HG02884 (cell line): ENCODE results near the gene LCN12.

ENCODE experiments used
- ATAC-seq: cut with Tn5 transposase; IDR thresholded peaks from one replicate; pipeline ENCODE4 v1.9.1; 2021; ENCODE audit warnings: mild to moderate bottlenecking, moderate library complexity; ENCODE audit not compliant: unreplicated experiment

Gene LCN12

DNA sequence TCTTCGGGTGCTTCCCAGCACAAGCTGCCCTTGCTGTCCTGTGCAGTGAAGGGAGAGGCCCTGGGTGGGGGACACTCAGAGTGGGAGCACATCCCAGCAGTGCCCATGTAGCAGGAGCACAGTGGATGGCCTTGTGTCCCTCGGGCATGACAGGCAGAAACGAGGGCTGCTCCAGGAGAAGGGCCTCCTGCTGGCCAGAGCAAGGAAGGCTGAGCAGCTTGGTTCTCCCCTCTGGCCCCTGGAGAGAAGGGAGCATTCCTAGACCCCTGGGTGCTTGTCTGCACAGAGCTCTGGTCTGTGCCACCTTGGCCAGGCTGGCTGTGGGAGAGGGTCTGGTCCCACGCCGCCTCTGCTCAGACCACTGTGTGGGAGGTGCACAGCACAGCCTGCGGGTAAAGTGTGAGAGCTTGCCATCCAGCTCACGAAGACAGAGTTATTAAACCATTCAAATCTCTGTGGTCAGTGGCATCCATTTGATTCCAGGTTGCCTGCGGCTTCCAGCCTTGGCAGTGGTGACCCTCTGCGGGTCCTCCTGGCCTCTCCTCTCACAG is 25.8 kb upstream of the LCN12 start:
- ATAC-seq = no peak

- no peak for ATAC-seq
These were observed 25.3 kb upstream of the LCN12 start for GRCh38 chr9:136926749-136927148.

- no peak for ATAC-seq
These were observed 24.5 kb upstream of the LCN12 start for GRCh38 chr9:136927343-136928271.

- no peak for ATAC-seq
These were observed 23.5 kb upstream of the LCN12 start for GRCh38 chr9:136928591-136928990.

GRCh38 chr9:136930014-136930413 is 22.1 kb upstream of the LCN12 start:
- ATAC-seq = no peak

GRCh38 chr9:136931611-136932130 is 20.4 kb upstream of the LCN12 start:
- no peak for ATAC-seq

GRCh38 chr9:136934277-136934676 is 17.8 kb upstream of the LCN12 start:
- ATAC-seq = no peak

DNA sequence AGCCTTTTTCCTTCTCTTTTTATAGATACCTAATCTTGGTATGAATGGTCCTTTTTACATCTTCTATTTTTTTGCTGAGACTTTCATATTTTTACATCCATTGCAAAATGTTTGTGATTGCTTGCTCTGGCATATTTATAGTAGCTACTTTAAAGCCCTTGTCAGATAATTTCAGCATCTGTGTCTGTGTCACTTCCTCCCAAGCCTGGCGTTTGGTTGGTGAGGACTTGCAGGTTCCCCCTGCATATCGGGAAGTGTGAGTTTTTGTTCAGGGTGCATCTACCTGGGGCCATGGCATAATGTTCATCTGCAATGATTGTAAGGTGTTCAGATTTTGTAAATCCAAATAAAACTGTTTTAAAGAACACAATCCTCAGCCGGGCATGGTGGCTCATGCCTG is 16.4 kb upstream of the LCN12 start:
- ATAC-seq = no peak

DNA sequence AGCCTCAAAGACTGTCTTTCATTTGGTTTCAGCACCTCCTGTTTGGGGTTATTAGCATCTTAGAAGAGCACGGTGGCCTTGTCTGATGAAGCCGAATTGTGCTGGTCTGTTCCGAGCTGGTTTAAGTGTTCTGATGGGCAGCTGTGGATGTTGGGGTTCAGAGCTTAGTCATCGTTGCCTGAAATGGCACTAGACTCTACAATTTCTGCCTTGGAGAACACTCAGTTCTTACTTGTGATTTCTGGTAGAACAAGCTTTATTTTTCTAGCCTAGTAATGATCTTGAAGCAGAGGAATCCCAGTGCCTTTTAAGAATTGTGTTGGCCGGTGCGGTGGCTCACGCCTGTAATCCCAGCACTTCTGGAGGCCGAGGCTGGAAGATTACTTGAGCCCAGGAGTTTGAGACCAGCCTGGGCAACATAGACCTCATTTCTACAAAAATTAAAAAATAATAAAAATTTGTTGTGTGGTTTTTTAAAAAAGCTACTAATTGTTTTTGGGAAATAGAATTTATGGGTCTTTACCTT is 15.4 kb upstream of the LCN12 start:
- no peak for ATAC-seq

DNA sequence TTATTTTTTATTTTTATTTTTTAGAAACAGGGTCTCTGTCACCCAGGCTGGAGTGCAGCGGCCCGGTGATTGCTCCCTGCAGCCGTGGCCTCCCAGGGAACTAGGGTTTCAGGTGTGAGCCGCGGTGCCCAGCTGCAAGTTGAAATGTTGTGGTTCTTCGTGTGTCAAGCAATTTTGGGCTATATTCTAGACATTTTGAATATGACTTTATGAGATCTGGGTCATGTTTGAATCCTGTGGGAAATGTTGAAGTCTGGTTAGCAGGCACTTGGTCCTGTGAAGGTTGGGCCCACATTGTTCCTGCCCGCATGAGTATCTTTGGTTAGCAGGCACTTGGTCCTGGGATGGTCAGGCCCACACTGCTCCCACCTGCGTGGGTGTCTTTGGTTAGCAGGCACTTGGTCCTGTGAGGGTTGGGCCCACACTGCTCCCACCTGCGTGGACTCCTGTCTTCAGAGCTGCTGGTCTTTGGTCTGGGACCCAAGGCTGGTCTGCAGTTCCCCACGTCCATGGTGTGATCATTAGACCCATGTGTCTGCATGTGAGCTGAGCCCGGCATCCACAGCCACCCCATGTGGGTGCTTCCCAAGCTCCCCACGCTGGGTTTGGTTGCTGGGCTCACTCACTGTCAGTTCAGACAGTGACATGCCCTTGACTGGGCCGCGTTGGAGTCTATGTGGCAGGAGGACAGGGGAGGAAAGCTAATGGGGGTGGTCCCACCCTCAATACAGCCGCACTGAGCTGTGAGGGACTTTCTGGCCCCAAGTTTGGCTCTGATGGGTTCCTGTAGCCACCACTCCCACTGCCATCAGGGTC is 14.7 kb upstream of the LCN12 start:
- no peak for ATAC-seq

- ATAC-seq = no peak
These were observed 12.6 kb upstream of the LCN12 start for GRCh38 chr9:136939431-136939995.

DNA sequence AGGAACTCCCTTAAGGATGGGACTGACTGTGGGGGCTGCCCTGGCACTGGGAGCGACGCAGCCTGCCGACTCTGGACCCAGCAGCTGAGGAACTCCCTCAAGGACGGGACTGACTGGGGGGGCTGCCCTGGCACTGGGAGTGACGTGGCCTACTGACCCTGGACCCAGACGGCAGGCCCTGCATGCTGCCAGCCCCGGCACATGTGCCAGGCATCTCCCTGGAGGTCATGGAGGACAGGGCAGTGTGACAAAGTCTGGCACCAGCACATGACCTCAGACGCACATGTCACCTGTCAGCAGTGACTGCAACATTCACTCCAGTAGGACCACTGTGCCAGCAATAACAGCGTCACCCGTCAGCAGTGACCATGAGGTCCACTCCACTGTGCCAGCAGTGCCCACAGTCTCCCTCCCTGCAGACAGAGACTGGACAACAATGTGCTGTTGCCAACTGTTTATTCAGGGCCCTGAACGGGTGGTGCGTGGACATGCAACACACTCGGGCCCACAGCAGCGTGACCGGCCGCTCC is 12.0 kb upstream of the LCN12 start:
- ATAC-seq = no peak

DNA sequence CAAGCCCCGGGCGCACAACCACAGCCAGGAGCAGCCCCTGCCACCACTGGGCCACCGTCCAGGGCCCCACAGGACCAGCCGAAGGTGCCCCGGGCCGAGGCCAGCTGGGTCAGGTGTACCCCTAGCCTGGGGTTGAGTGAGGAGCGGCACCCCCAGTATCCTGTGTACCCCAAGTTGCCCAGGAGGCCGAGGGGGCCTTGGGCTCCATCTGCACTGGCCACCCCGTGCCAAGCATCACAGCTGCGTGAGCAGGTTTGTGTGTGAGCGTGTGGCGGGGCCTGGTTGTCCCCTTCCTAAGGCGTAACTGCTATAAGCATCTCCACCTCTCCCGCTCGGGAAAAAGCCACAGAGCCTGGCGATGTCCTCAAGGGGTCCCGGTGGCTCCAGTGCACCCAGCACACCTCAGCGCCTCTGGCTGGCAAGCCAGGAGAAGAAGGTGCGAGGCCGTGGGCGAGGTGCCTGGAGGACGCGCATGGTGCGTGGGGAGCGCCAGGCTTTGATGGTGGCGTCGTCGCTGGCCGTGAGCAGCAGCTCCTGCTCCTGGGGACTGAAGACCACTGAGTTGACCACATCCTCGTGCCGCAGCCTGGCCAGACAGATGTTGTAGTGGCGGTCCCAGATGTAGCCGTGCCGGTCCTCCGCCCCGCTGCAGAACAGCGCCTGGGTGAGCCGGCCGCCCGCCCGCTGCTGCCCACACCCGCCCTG is 11.4 kb upstream of the LCN12 start:
- ATAC-seq = no peak

- ATAC-seq = no peak
These were observed 10.6 kb upstream of the LCN12 start for GRCh38 chr9:136941231-136942111.

- no peak for ATAC-seq
These were observed 9.8 kb upstream of the LCN12 start for GRCh38 chr9:136942112-136942880.

DNA sequence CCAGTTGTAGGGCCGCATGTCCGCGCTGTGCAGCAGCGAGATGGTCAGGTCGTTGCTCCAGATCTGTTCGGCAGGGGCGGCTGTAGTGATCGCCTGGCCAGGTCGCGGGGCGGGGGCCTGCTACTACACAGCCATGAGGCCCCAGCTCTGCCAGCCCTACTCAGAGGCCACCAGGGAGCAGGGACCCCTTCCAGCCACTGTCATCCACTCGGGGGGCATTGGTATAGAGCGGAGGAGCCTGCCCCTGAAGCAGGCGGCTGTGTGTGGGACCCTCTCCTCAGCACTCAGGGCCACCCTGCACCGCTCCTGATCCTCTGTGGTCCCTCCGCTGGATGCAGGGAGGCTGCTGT is 9.2 kb upstream of the LCN12 start:
- no peak for ATAC-seq

DNA sequence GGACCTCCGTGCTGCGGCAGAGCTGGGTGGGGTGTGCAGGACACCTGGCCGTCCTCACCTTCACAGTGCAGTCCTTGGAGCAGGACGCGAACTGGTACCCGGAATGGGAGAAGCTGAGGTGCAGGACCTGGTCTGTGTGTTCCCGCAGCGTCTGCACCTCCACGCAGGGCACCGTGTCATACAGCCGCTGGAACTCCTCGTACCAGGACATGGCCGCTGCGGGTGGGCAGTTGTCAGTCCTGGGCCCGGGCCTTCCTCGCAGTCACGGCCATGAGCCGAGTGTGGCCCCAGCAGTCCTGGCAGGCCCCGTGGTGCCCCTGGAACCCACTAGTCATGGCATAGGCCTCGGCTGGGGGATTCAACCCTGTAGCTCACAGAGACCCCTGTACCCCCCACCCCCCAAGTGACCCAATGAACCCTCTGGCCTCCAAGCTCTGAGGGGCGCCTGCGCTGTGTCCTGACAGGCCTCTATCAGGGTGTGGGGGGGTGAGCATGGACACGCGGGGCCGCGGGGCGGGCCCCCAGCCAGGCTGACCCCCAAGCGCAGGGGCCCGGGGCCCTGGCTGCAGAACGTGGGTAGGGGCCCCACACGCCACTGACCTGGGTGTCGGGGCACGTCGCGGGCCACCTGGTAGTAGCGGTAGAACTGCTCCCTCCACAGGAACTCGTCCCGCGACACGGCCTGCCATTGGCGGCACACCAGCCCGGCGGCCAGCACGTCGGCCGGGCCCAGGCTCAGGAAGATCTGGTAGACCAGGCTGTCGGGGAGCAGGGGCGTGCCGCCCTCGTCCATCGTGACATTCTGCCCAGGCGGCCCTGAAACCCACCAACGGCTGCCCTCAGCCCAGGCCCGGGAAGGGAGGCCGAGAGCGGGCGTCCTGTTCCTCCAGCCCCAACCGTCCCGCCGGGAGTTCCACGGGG is 8.5 kb upstream of the LCN12 start:
- ATAC-seq = peak; percentile 12
